H9 (cell line): Measurements from ENCODE around the gene GREB1L. TPM values are rescaled to one million over a fixed set of nuclear protein-coding genes. Genes with fewer than 3 reads are reported as not detected.

Experiments
- DNase-seq: peaks from one replicate; pipeline ENCODE4 v3.0.0-alpha.2; 2017
- H2AFZ ChIP-seq: one replicate; pipeline ENCODE4 v1.6.1; 2013; ENCODE audit warnings: mild to moderate bottlenecking, low read length, control low read depth, moderate library complexity
- H2AK5ac ChIP-seq: 2 replicates; pipeline ENCODE4 v1.6.1; 2013; ENCODE audit warnings: low read length, control low read depth, mixed read lengths; ENCODE audit not compliant: insufficient read length
- H2BK120ac ChIP-seq: one replicate; pipeline ENCODE4 v1.6.1; 2013; ENCODE audit warnings: low read depth, mild to moderate bottlenecking, low read length, control low read depth, inconsistent platforms; ENCODE audit not compliant: poor library complexity, severe bottlenecking
- H2BK12ac ChIP-seq: 2 replicates; pipeline ENCODE4 v1.6.1; 2013; ENCODE audit warnings: low read length, control low read depth, mixed read lengths, low read depth; ENCODE audit not compliant: insufficient read length
- H2BK15ac ChIP-seq: 2 replicates; pipeline ENCODE4 v1.6.1; 2013; ENCODE audit warnings: low read depth, low read length, control low read depth
- H2BK20ac ChIP-seq: one replicate; pipeline ENCODE4 v1.6.1; 2013; ENCODE audit warnings: low read depth, mild to moderate bottlenecking, low read length, control low read depth, inconsistent platforms; ENCODE audit not compliant: poor library complexity, severe bottlenecking
- H2BK5ac ChIP-seq: 2 replicates; pipeline ENCODE4 v1.6.1; 2013; ENCODE audit warnings: low read length, control low read depth, mixed read lengths; ENCODE audit not compliant: insufficient read length
- H3K14ac ChIP-seq: 2 replicates; pipeline ENCODE4 v1.6.1; 2013; ENCODE audit warnings: low read length, control low read depth; ENCODE audit not compliant: insufficient read depth
- H3K18ac ChIP-seq: 2 replicates; pipeline ENCODE4 v1.6.1; 2013; ENCODE audit warnings: low read depth, mild to moderate bottlenecking, mixed read lengths, low read length, control low read depth; ENCODE audit not compliant: insufficient read length
- H3K23ac ChIP-seq: 2 replicates; pipeline ENCODE4 v1.6.1; 2013; ENCODE audit warnings: low read length, control low read depth, mixed read lengths, low read depth; ENCODE audit not compliant: insufficient read length
- H3K23me2 ChIP-seq: 2 replicates; pipeline ENCODE4 v1.6.1; 2013; ENCODE audit warnings: low read depth, mild to moderate bottlenecking, mixed read lengths, low read length, control low read depth; ENCODE audit not compliant: insufficient read length, poor library complexity, severe bottlenecking
- H3K27ac ChIP-seq: 2 replicates; pipeline ENCODE4 v1.5.1; 2013; ENCODE audit warnings: low read length, control low read depth, mixed read lengths, low read depth; ENCODE audit not compliant: insufficient read length
- H3K27me3 ChIP-seq: 2 replicates; pipeline ENCODE4 v1.6.1; 2013; ENCODE audit warnings: low read length, control low read depth, inconsistent platforms; ENCODE audit not compliant: insufficient read depth
- H3K4ac ChIP-seq: 2 replicates; pipeline ENCODE4 v1.6.1; 2013; ENCODE audit warnings: low read depth, mild to moderate bottlenecking, control low read depth, inconsistent platforms, low read length, moderate library complexity
- H3K4me1 ChIP-seq: 2 replicates; pipeline ENCODE4 v1.6.1; 2013; ENCODE audit warnings: low read length, control low read depth, inconsistent platforms; ENCODE audit not compliant: insufficient read depth
- H3K4me2 ChIP-seq: 2 replicates; pipeline ENCODE4 v1.6.1; 2013; ENCODE audit warnings: low read length, control low read depth, mixed read lengths; ENCODE audit not compliant: insufficient read length, insufficient read depth
- H3K56ac ChIP-seq: 2 replicates; pipeline ENCODE4 v1.6.1; 2013; ENCODE audit warnings: low read depth, mild to moderate bottlenecking, mixed read lengths, low read length, control low read depth; ENCODE audit not compliant: insufficient read length
- H3K79me1 ChIP-seq: 2 replicates; pipeline ENCODE4 v1.6.1; 2013; ENCODE audit warnings: low read depth, mild to moderate bottlenecking, moderate library complexity, low read length, control low read depth, inconsistent platforms; ENCODE audit not compliant: insufficient read depth, poor library complexity, severe bottlenecking
- H3K79me2 ChIP-seq: 2 replicates; pipeline ENCODE4 v1.6.1; 2013; ENCODE audit warnings: low read length, control low read depth, inconsistent platforms; ENCODE audit not compliant: insufficient read depth
- H3K9ac ChIP-seq: 2 replicates; pipeline ENCODE4 v1.6.1; 2013; ENCODE audit warnings: low read length, control low read depth, mixed read lengths; ENCODE audit not compliant: insufficient read length; ENCODE audit errors: extremely low read depth
- H3K9me3 ChIP-seq: one replicate; pipeline ENCODE4 v1.6.1; 2013; ENCODE audit warnings: low read depth, low read length, inconsistent platforms; ENCODE audit not compliant: control insufficient read depth
- H3T11ph ChIP-seq: one replicate; pipeline ENCODE4 v1.6.1; 2013; ENCODE audit warnings: mild to moderate bottlenecking, low read length, control low read depth, inconsistent platforms
- H4K20me1 ChIP-seq: one replicate; pipeline ENCODE4 v1.6.1; 2013; ENCODE audit not compliant: control insufficient read depth, insufficient read length, insufficient read depth
- H4K5ac ChIP-seq: 2 replicates; pipeline ENCODE4 v1.6.1; 2013; ENCODE audit warnings: low read depth, mild to moderate bottlenecking, mixed read lengths, low read length, control low read depth; ENCODE audit not compliant: insufficient read length
- H4K8ac ChIP-seq: replicated peaks from 2 replicates; pipeline ENCODE4 v1.6.1; 2013; ENCODE audit warnings: low read length, control low read depth, mixed read lengths, low read depth; ENCODE audit not compliant: insufficient read length
- H4K91ac ChIP-seq: 2 replicates; pipeline ENCODE4 v1.6.1; 2013; ENCODE audit warnings: low read depth, mild to moderate bottlenecking, moderate library complexity, mixed read lengths, low read length, control low read depth; ENCODE audit not compliant: insufficient read length
- H3K27ac Mint-ChIP-seq, 3 experiments: 2 replicates in 2 of 3; 3 replicates in 1 of 3; pipeline ENCODE4 v1.8.0; 2020 to 2021; ENCODE audit warnings: mixed read lengths in 3 of 3, mild to moderate bottlenecking in 1 of 3, moderate library complexity in 1 of 3
- H3K27me3 Mint-ChIP-seq: 2 replicates; pipeline ENCODE4 v1.8.0; 2021; ENCODE audit warnings: low read depth, mild to moderate bottlenecking, moderate library complexity, mixed read lengths
- H3K36me3 Mint-ChIP-seq, 3 experiments: 2 replicates in 2 of 3; 3 replicates in 1 of 3; pipeline ENCODE4 v1.8.0; 2020 to 2021; ENCODE audit warnings: low read depth in 3 of 3, mixed read lengths in 3 of 3; ENCODE audit not compliant: insufficient read depth in 1 of 3
- H3K4me1 Mint-ChIP-seq, 2 experiments: 2 replicates each; pipeline ENCODE4 v1.8.0; 2020; ENCODE audit warnings: mixed read lengths in 2 of 2
- H3K4me3 Mint-ChIP-seq, 2 experiments: 2 replicates in 1 of 2; 3 replicates in 1 of 2; pipeline ENCODE4 v1.8.0; 2020 to 2021; ENCODE audit warnings: mild to moderate bottlenecking in 2 of 2, mixed read lengths in 2 of 2, moderate library complexity in 1 of 2
- H3K9me3 Mint-ChIP-seq, 2 experiments: 2 replicates in 1 of 2; 3 replicates in 1 of 2; pipeline ENCODE4 v1.8.0; 2020; ENCODE audit warnings: mild to moderate bottlenecking in 2 of 2, mixed read lengths in 2 of 2, moderate library complexity in 1 of 2
- WGBS: extraction: QIAGEN DNeasy Blood & Tissue Kit; methylation state at CpG from one replicate; pipeline ENCODE4 v1.1.7; 2013; ENCODE audit warnings: missing lambda C conversion rate, low lambda C conversion rate, mixed read lengths; ENCODE audit not compliant: insufficient read length; ENCODE audit errors: extremely low coverage; 5-methylcytosine and 5-hydroxymethylcytosine counted together
- total RNA-seq: library from RNA; stranded (reverse); gene quantifications from 2 replicates; pipeline ENCODE4 v1.2.1, GENCODE V29; 2021
- TF ChIP-seq, protein P1 (sequence below): fragments of 200-600 bp; sonication (generic); conservative IDR thresholded peaks from 3 replicates; pipeline ENCODE4 v1.8.0; 2021; ENCODE audit warnings: antibody characterized with exemption, mild to moderate bottlenecking

Gene GREB1L
- total RNA-seq, 1 experiment from 2014 or later, result 2.7 TPM

DNA sequence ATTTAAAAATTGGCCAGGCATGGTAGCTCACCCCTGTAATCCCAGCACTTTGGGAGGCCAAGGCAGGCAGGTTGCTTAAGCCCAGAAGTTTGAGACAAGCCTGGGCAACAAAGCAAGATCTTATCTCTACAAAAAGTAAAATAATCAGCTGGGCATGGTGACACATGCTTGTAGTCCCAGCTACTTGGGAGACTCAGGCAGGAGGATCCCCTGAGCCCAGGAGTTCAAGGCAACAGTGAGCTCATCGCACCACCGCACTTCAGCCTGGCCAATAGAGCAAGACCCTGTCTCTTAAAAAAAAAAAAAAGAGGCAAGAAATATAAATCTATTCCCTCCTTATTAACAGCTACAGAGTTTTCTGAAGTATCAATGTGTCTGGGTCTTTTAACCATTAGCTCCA, 306.6 kb downstream of the GREB1L start:
- no CpG with 5 or more reads among the region's 2 CpGs for WGBS
- H3K23ac ChIP-seq, result no peak overlapping the region
- no peaks in the 10 kb centered on the region for H3K9me3 Mint-ChIP-seq

More for the DNA sequence above, 306.6 kb downstream of the GREB1L start:
- H2BK120ac ChIP-seq, result no peak overlapping the region
- no peak overlapping the region for H3K4me2 ChIP-seq
- H4K20me1 ChIP-seq, result no peaks in the 10 kb centered on the region
- no peaks in the 10 kb centered on the region for H3K4me1 ChIP-seq
- TF ChIP-seq, protein P1, sequence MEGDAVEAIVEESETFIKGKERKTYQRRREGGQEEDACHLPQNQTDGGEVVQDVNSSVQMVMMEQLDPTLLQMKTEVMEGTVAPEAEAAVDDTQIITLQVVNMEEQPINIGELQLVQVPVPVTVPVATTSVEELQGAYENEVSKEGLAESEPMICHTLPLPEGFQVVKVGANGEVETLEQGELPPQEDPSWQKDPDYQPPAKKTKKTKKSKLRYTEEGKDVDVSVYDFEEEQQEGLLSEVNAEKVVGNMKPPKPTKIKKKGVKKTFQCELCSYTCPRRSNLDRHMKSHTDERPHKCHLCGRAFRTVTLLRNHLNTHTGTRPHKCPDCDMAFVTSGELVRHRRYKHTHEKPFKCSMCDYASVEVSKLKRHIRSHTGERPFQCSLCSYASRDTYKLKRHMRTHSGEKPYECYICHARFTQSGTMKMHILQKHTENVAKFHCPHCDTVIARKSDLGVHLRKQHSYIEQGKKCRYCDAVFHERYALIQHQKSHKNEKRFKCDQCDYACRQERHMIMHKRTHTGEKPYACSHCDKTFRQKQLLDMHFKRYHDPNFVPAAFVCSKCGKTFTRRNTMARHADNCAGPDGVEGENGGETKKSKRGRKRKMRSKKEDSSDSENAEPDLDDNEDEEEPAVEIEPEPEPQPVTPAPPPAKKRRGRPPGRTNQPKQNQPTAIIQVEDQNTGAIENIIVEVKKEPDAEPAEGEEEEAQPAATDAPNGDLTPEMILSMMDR, result no peak
- H2BK5ac ChIP-seq, result no peak overlapping the region
- no peak overlapping the region for H3K4ac ChIP-seq
- no peak overlapping the region for H3K18ac ChIP-seq
- H3K36me3 Mint-ChIP-seq, result peaks cover 14 to 53% (median 26%) of the 10 kb centered on the region in 3 experiments; a peak in 6 of 7 replicates
- peaks cover 2% of the 10 kb centered on the region for H3K79me1 ChIP-seq
- H3K56ac ChIP-seq, result no peak overlapping the region
- H3K9me3 ChIP-seq, result no peaks in the 10 kb centered on the region
- H4K5ac ChIP-seq, result no peak overlapping the region
- H3K27me3 Mint-ChIP-seq, result no peaks in the 10 kb centered on the region
- no peak overlapping the region for H2BK20ac ChIP-seq
- no peaks in the 10 kb centered on the region for H3K23me2 ChIP-seq
- H2BK12ac ChIP-seq, result no peak overlapping the region
- H3T11ph ChIP-seq, result no peak overlapping the region
- no peak overlapping the region for H3K27ac ChIP-seq
- 0 out of 4 replicates have a peak, but pooled peaks cover 0 to 2% of the 10 kb centered on the region in 2 experiments for H3K4me1 Mint-ChIP-seq
- no peak overlapping the region for H3K9ac ChIP-seq
- no peak overlapping the region for H4K91ac ChIP-seq
- no peak overlapping the region for H2AFZ ChIP-seq
- no peaks in the 10 kb centered on the region for H3K27me3 ChIP-seq
- no peak overlapping the region for H3K4me3 Mint-ChIP-seq
- H3K14ac ChIP-seq, result no peak overlapping the region
- H4K8ac ChIP-seq, result no peak overlapping the region
- no peak for DNase-seq
- no peak overlapping the region for H3K27ac Mint-ChIP-seq
- no peaks in the 10 kb centered on the region for H3K79me2 ChIP-seq
- H2AK5ac ChIP-seq, result no peak overlapping the region
- H2BK15ac ChIP-seq, result no peak overlapping the region
